Osteocyte (in vitro differentiated cells): ENCODE measurements around the gene MRPL12. TPM values are rescaled to one million over a fixed set of nuclear protein-coding genes. Genes with fewer than 3 reads are reported as not detected.
"Not testable (repeated sequence)": the region's sequence is repeated elsewhere in the genome, so short reads cannot be mapped to it uniquely, and the experiment has no call there.

Source experiments
- DNase-seq: peaks from one replicate; pipeline ENCODE4 v3.0.0; 2021; ENCODE audit warnings: mixed read lengths; ENCODE audit not compliant: unreplicated experiment; ENCODE audit errors: extremely low spot score
- H3K27ac Mint-ChIP-seq: one replicate; pipeline ENCODE4 v1.8.0; 2021; ENCODE audit warnings: mild to moderate bottlenecking, mixed read lengths; ENCODE audit not compliant: unreplicated experiment
- H3K27me3 Mint-ChIP-seq: one replicate; pipeline ENCODE4 v1.8.0; 2021; ENCODE audit warnings: mixed read lengths; ENCODE audit not compliant: unreplicated experiment
- H3K36me3 Mint-ChIP-seq: one replicate; pipeline ENCODE4 v1.8.0; 2021; ENCODE audit warnings: mixed read lengths; ENCODE audit not compliant: unreplicated experiment
- H3K4me1 Mint-ChIP-seq: one replicate; pipeline ENCODE4 v1.8.0; 2021; ENCODE audit warnings: mixed read lengths; ENCODE audit not compliant: unreplicated experiment
- H3K4me3 Mint-ChIP-seq: one replicate; pipeline ENCODE4 v1.8.0; 2021; ENCODE audit warnings: mild to moderate bottlenecking, moderate library complexity, mixed read lengths; ENCODE audit not compliant: unreplicated experiment
- H3K9me3 Mint-ChIP-seq: one replicate; pipeline ENCODE4 v1.8.0; 2021; ENCODE audit warnings: mixed read lengths; ENCODE audit not compliant: unreplicated experiment
- CTCF ChIP-seq: fragments of 200-600 bp; sonication (generic); IDR thresholded peaks from 2 replicates; pipeline ENCODE4 v1.5.0; 2021; ENCODE audit warnings: antibody characterized with exemption, mild to moderate bottlenecking, moderate library complexity
- total RNA-seq: library from RNA; stranded (reverse); gene quantifications from 2 replicates; pipeline ENCODE4 v1.2.1, GENCODE V29; 2021

MRPL12 gene
- total RNA-seq, 1 donor from 2014 or later, result 51.1 TPM

- DNase-seq, result peak; percentile 81
- no peak for TF ChIP-seq CTCF
- H3K27me3 Mint-ChIP-seq, result no peaks in the 10 kb centered on the region
- H3K4me3 Mint-ChIP-seq, result no peak overlapping the region
- no peaks in the 10 kb centered on the region for H3K36me3 Mint-ChIP-seq
- no peak overlapping the region for H3K27ac Mint-ChIP-seq
- H3K9me3 Mint-ChIP-seq, result no peaks in the 10 kb centered on the region
- H3K4me1 Mint-ChIP-seq, result peaks cover 6% of the 10 kb centered on the region
These were observed 35.0 kb downstream of the MRPL12 start for GRCh38 chr17:81737947-81738800.

GRCh38 chr17:81738801-81739393, 35.7 kb downstream of the MRPL12 start:
- TF ChIP-seq CTCF, result no peak
- Mint-ChIP-seq H3K4me1 (peaks cover 5% of the 10 kb centered on the region), H3K4me3 (no peak overlapping the region), H3K9me3 (no peaks in the 10 kb centered on the region), H3K27me3 (no peaks in the 10 kb centered on the region), H3K36me3 (no peaks in the 10 kb centered on the region), H3K27ac (no peak overlapping the region)
- DNase-seq, result peak; percentile 84

GRCh38 chr17:81739593-81739992, 36.4 kb downstream of the MRPL12 start:
- H3K9me3 Mint-ChIP-seq, H3K4me1 Mint-ChIP-seq, DNase-seq, H3K27me3 Mint-ChIP-seq, H3K27ac Mint-ChIP-seq, H3K36me3 Mint-ChIP-seq, H3K4me3 Mint-ChIP-seq: not testable (repeated sequence)

GRCh38 chr17:81740395-81740961, 37.3 kb downstream of the MRPL12 start:
- Mint-ChIP-seq H3K27me3 (no peaks in the 10 kb centered on the region), H3K9me3 (no peaks in the 10 kb centered on the region), H3K27ac (no peak overlapping the region), H3K36me3 (no peaks in the 10 kb centered on the region), H3K4me3 (no peak overlapping the region), H3K4me1 (peaks cover 5% of the 10 kb centered on the region)
- no peak for TF ChIP-seq CTCF
- peak; percentile 82 for DNase-seq

GRCh38 chr17:81741049-81741593, 38.0 kb downstream of the MRPL12 start:
- no peak overlapping the region for H3K27ac Mint-ChIP-seq
- no peak for TF ChIP-seq CTCF
- peak; percentile 81 for DNase-seq
- no peaks in the 10 kb centered on the region for H3K27me3 Mint-ChIP-seq
- H3K36me3 Mint-ChIP-seq, result no peaks in the 10 kb centered on the region
- no peaks in the 10 kb centered on the region for H3K9me3 Mint-ChIP-seq
- no peaks in the 10 kb centered on the region for H3K4me1 Mint-ChIP-seq
- H3K4me3 Mint-ChIP-seq, result no peak overlapping the region
